Right lobe of liver (tissue), 4 donors: Measurements from ENCODE around the gene DPH1.

ENCODE experiments used
- CTCF ChIP-seq, 4 donors: fragments of 200-600 bp in 3 of 4; fragments of 450-650 bp in 1 of 4; IDR thresholded peaks; one replicate each; pipeline versions ENCODE4 v1.5.1 to v1.8.0; 2016 to 2022; ENCODE audit warnings: antibody characterized with exemption in 4 of 4, mild to moderate bottlenecking in 2 of 4
- POLR2A ChIP-seq: fragments of 450-650 bp; IDR thresholded peaks from one replicate; pipeline ENCODE4 v1.6.1; 2017; ENCODE audit warnings: antibody characterized with exemption, mild to moderate bottlenecking
- donor health status: DM: no; HTN: no; CAD: no.
- donor health status: DM: no; HTN: no; CAD: no.
- donor health status: DM: no; HTN: yes; CAD: no.

GRCh38 chr17:2059547-2060384 lies 29.8 kb downstream of the DPH1 start:
- no peak for TF ChIP-seq CTCF (IDR thresholded peaks at IDR 0.05)
- no peak for TF ChIP-seq POLR2A
